Measurements from ENCODE around the gene UBAC1. TPM values are rescaled to one million over a fixed set of nuclear protein-coding genes. Genes with fewer than 3 reads are reported as not detected.
"Not testable (repeated sequence)": the region's sequence is repeated elsewhere in the genome, so short reads cannot be mapped to it uniquely, and the experiment has no call there.

Gene UBAC1
- total RNA-seq, 1 experiment from 2014 or later: 55.4 TPM

GRCh38 chr9:135951889-135952663 lies 9.1 kb downstream of the UBAC1 start:
- H3K36me3 ChIP-seq (ENCODE audit: control insufficient read depth, insufficient read depth, low read length): no peaks in the 10 kb centered on the region; the same call in 1 of the 2 replicates
- H3K9me3 Mint-ChIP-seq (ENCODE audit: unreplicated experiment): no peaks in the 10 kb centered on the region
- no peak overlapping the region for H3K27ac Mint-ChIP-seq (ENCODE audit: unreplicated experiment)
- no peaks in the 10 kb centered on the region for H3K27me3 Mint-ChIP-seq (ENCODE audit: insufficient read depth, unreplicated experiment)
- peaks cover 23% of the 10 kb centered on the region for H3K4me1 Mint-ChIP-seq (ENCODE audit: low read depth, unreplicated experiment)
- TF ChIP-seq, protein P1, sequence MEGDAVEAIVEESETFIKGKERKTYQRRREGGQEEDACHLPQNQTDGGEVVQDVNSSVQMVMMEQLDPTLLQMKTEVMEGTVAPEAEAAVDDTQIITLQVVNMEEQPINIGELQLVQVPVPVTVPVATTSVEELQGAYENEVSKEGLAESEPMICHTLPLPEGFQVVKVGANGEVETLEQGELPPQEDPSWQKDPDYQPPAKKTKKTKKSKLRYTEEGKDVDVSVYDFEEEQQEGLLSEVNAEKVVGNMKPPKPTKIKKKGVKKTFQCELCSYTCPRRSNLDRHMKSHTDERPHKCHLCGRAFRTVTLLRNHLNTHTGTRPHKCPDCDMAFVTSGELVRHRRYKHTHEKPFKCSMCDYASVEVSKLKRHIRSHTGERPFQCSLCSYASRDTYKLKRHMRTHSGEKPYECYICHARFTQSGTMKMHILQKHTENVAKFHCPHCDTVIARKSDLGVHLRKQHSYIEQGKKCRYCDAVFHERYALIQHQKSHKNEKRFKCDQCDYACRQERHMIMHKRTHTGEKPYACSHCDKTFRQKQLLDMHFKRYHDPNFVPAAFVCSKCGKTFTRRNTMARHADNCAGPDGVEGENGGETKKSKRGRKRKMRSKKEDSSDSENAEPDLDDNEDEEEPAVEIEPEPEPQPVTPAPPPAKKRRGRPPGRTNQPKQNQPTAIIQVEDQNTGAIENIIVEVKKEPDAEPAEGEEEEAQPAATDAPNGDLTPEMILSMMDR (IDR thresholded peaks at IDR 0.05; ENCODE audit: insufficient read depth in 1 of 2, low read depth in 1 of 2, low read length in 1 of 2, severe bottlenecking in 1 of 2, unreplicated experiment in 1 of 2): no peak
- H3K9me3 ChIP-seq: no peaks in the 10 kb centered on the region
- no peaks in the 10 kb centered on the region for H3K27me3 ChIP-seq (replicated peaks; ENCODE audit: control insufficient read depth, insufficient read depth, low read length)
- no TSS peak for BruUV-seq (replicated peaks)
- no peak overlapping the region for H3K4me3 Mint-ChIP-seq (ENCODE audit: unreplicated experiment)
- DNase-seq: peak in 1 of 2 experiments; percentile 55
- intact Hi-C loops (cut with micrococcal nuclease; ENCODE audit: unreplicated experiment): no loop called here
- H3K36me3 Mint-ChIP-seq (ENCODE audit: insufficient read depth, unreplicated experiment): peaks cover 48% of the 10 kb centered on the region
- POLR2A ChIA-PET: no interaction called here
- no peak overlapping the region for H3K4me3 ChIP-seq (ENCODE audit: low read depth, low read length)
- H3K4me1 ChIP-seq: peaks cover 16% of the 10 kb centered on the region
- CTCF ChIA-PET: no interaction called here

DNA sequence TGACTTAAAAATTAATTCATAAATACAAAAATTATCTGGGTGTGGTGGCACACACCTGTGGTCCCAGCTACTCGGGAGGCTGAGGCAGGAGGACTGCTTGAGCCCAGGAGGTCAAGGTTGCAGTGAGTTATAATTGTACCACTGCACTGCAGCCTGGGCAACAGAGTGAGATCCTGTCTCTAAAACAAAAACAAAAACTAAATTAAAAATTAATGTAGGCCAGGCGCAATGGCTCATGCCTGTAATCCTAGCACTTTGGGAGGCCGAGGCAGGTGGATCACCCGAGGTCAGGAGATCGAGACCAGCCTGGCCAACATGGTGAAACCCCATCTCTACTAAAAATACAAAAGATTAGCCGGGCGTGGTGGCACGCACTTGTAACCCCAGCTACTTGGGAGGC lies 9.9 kb downstream of the UBAC1 start:
- H3K4me3 Mint-ChIP-seq (ENCODE audit: unreplicated experiment); POLR2A ChIA-PET; DNase-seq; H3K9me3 ChIP-seq; H3K27ac Mint-ChIP-seq (ENCODE audit: unreplicated experiment); BruUV-seq (replicated peaks); H3K36me3 ChIP-seq (ENCODE audit: control insufficient read depth, insufficient read depth, low read length); intact Hi-C loops (cut with micrococcal nuclease; ENCODE audit: unreplicated experiment); CTCF ChIA-PET; H3K4me3 ChIP-seq (ENCODE audit: low read depth, low read length); H3K27me3 Mint-ChIP-seq (ENCODE audit: insufficient read depth, unreplicated experiment); H3K9me3 Mint-ChIP-seq (ENCODE audit: unreplicated experiment); H3K27me3 ChIP-seq (replicated peaks; ENCODE audit: control insufficient read depth, insufficient read depth, low read length): not testable (repeated sequence)
- Mint-ChIP-seq H3K4me1 (ENCODE audit: low read depth, unreplicated experiment) (peaks cover 23% of the 10 kb centered on the region), H3K36me3 (ENCODE audit: insufficient read depth, unreplicated experiment) (peaks cover 49% of the 10 kb centered on the region)
- H3K4me1 ChIP-seq: peaks cover 21% of the 10 kb centered on the region

DNA sequence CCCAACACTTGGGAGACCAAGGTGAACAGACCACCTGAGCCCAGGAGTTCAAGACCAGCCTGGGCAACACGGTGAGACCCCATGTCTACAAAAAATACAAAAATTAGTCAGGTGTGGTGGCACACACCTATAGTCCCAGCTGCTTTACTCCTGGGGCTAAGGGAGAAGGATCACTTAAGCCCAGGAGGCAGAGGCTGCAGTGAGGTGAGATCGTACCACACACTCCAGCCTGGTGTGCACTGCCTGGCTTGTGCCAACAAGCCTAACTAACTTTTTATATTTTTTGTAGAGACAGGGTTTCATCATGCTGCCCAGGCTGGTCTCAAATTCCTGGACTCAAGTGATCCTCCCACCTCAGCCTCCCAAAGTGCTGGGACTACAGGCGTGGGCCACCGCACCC lies 10.3 kb downstream of the UBAC1 start:
- H3K27me3 Mint-ChIP-seq (ENCODE audit: insufficient read depth, unreplicated experiment); H3K9me3 Mint-ChIP-seq (ENCODE audit: unreplicated experiment); H3K36me3 ChIP-seq (ENCODE audit: control insufficient read depth, insufficient read depth, low read length); POLR2A ChIA-PET; H3K4me3 ChIP-seq (ENCODE audit: low read depth, low read length); H3K27me3 ChIP-seq (replicated peaks; ENCODE audit: control insufficient read depth, insufficient read depth, low read length); CTCF ChIA-PET; DNase-seq; H3K9me3 ChIP-seq; H3K27ac Mint-ChIP-seq (ENCODE audit: unreplicated experiment); BruUV-seq (replicated peaks); H3K4me3 Mint-ChIP-seq (ENCODE audit: unreplicated experiment); intact Hi-C loops (cut with micrococcal nuclease; ENCODE audit: unreplicated experiment): not testable (repeated sequence)
- Mint-ChIP-seq H3K4me1 (ENCODE audit: low read depth, unreplicated experiment) (peaks cover 23% of the 10 kb centered on the region), H3K36me3 (ENCODE audit: insufficient read depth, unreplicated experiment) (peaks cover 54% of the 10 kb centered on the region)
- H3K4me1 ChIP-seq: peaks cover 22% of the 10 kb centered on the region

DNA sequence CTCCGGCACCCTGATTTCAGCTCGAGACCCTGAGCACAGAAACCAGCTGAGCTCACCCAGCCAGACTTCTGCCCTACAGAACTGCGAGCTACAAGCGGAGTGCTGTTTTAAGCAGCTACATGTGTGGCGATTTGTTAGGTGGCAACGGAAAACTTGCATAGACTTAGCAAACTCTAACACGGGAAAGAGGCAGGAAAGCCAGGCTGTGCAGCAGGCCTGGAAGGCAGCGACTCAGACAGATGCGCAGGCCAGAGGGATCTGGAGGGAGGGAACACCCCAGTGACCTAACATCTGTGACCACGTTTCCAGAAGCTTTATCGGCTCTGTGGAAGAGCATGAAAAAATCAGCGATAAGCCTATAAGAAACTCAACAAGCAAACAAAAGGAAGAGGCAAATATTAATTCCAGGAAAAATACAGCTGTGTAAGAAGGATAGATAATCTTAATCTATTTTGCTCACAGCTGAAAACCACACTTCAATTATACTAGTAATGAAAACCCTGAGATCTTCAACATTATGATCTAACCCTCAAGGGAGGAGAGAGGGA lies 11.0 kb downstream of the UBAC1 start:
- H3K4me3 Mint-ChIP-seq (ENCODE audit: unreplicated experiment): no peak overlapping the region
- no peak for DNase-seq
- intact Hi-C loops (cut with micrococcal nuclease; ENCODE audit: unreplicated experiment): no loop called here
- Histone ChIP-seq H3K27me3 (replicated peaks; ENCODE audit: control insufficient read depth, insufficient read depth, low read length) (no peaks in the 10 kb centered on the region), H3K36me3 (ENCODE audit: control insufficient read depth, insufficient read depth, low read length) (no peaks in the 10 kb centered on the region; the same call in none of the 2 replicates), H3K4me3 (ENCODE audit: low read depth, low read length) (no peak overlapping the region), H3K9me3 (no peaks in the 10 kb centered on the region), H3K4me1 (peaks cover 22% of the 10 kb centered on the region)
- TF ChIP-seq, protein P1 (IDR thresholded peaks at IDR 0.05; ENCODE audit: insufficient read depth in 1 of 2, low read depth in 1 of 2, low read length in 1 of 2, severe bottlenecking in 1 of 2, unreplicated experiment in 1 of 2): no peak
- BruUV-seq (replicated peaks): no TSS peak
- H3K4me1 Mint-ChIP-seq (ENCODE audit: low read depth, unreplicated experiment): peaks cover 23% of the 10 kb centered on the region
- H3K27ac Mint-ChIP-seq (ENCODE audit: unreplicated experiment): peak overlapping the region; percentile 51
- H3K27me3 Mint-ChIP-seq (ENCODE audit: insufficient read depth, unreplicated experiment): no peaks in the 10 kb centered on the region
- peaks cover 58% of the 10 kb centered on the region for H3K36me3 Mint-ChIP-seq (ENCODE audit: insufficient read depth, unreplicated experiment)
- H3K9me3 Mint-ChIP-seq (ENCODE audit: unreplicated experiment): no peaks in the 10 kb centered on the region
- CTCF ChIA-PET: no interaction called here
- POLR2A ChIA-PET: no interaction called here

Data from Caco-2 (cell line).